Measurements from ENCODE around the gene ATP5PB. TPM values are rescaled to one million over a fixed set of nuclear protein-coding genes. Genes with fewer than 3 reads are reported as not detected.

ATP5PB gene
- total RNA-seq, 1 experiment from 2014 or later: 323 TPM

DNA sequence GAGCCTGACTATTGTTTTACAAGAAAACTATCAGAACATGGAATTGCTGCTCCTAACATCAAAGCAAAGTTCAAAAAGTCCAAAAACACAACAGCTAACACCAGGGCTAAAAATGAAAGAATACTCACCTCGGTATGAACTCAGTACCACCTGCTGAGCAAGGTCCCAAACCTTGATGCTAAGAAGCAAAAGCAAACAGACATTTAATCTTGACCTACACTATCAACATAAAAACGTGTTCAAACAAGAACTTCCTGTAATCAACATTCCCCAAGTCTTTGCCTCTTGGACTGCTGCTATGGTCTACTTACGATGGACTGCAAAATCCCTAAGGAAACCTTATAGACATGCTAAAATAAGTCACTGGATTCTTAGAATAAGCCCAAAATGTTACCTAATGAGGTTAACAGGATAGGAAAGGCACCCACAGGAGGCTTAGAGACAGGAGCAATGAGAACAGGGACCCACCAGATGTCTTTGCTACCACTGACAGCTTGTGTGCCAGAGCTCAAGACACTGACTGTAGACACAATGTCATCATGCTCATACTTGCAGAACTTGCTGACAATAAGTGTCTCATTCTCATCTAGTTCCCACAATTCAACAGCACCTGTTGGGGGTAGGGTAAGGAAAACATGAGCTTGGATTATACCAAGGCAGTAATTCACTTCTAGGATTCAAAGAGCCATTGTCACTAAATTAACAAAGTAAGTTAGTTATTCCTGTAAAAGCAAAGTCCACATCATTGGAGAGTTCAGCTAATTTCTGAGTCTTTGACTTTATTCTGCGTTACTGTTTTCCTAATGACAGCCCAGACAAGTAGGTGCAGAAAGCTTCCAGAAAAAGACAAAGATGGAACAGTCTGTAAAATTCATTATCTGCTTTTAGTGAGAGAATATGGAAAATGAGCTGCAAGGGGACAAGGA lies 2.0 kb upstream of the ATP5PB start:
- ChIA-PET POLR2A (no interaction called here), CTCF (no interaction called here), RAD21 (ENCODE audit: low non-redundant PET in 1 of 2, low total read pairs in 2 of 2, uncharacterized antibody in 2 of 2, unreplicated experiment in 2 of 2) (no interaction called here)
- Histone ChIP-seq H3K4me1 (ENCODE audit: control insufficient read depth in 1 of 2, insufficient read depth in 2 of 2, low read length in 2 of 2) (peaks cover 15 to 28% of the 10 kb centered on the region in 2 experiments), H3K4me3 (replicated peaks in 1 of 2; ENCODE audit: low read depth in 1 of 2, low read length in 2 of 2) (peak overlapping the region; percentile 87 to 89), H3K27ac (ENCODE audit: low read depth, low read length) (no peak overlapping the region), H3K9me3 (ENCODE audit: control insufficient read depth in 1 of 2, insufficient read depth in 1 of 2, low read depth in 1 of 2, low read length in 2 of 2) (no peaks in the 10 kb centered on the region), H3K9me2 (ENCODE audit: insufficient read depth) (no peaks in the 10 kb centered on the region), H3K4me2 (ENCODE audit: low read length) (peak overlapping the region; percentile 83), H4K20me1 (ENCODE audit: insufficient read depth) (no peaks in the 10 kb centered on the region), H3K79me2 (ENCODE audit: insufficient read depth, low read length) (peaks cover 90% of the 10 kb centered on the region), H2AFZ (ENCODE audit: low read depth, low read length, poor library complexity, severe bottlenecking) (no peak overlapping the region), H3K36me3 (ENCODE audit: control insufficient read depth in 1 of 2, insufficient read depth in 2 of 2, low read length in 2 of 2) (peaks cover 30 to 54% of the 10 kb centered on the region in 2 experiments; a peak in 3 of 4 replicates), H3K9ac (ENCODE audit: low read length) (peak overlapping the region; percentile 83; the same call in 1 of the 2 replicates), H3K27me3 (ENCODE audit: insufficient read depth, low read length) (no peaks in the 10 kb centered on the region)
- TF ChIP-seq CBX3 (IDR thresholded peaks at IDR 0.05; ENCODE audit: low read depth) (no peak), SIN3A (IDR thresholded peaks at IDR 0.05; ENCODE audit: low read depth) (no peak), POLR2A (IDR thresholded peaks at IDR 0.05; ENCODE audit: borderline replicate concordance, extremely low read depth, insufficient read depth, insufficient read length) (no peak), ZFX (IDR thresholded peaks at IDR 0.05) (no peak), ELF1 (IDR thresholded peaks at IDR 0.05; ENCODE audit: borderline replicate concordance, low read depth) (no peak), JUND (IDR thresholded peaks at IDR 0.05) (no peak), SP1 (IDR thresholded peaks at IDR 0.05; ENCODE audit: low read depth) (no peak), EZH2 (IDR thresholded peaks at IDR 0.05) (no peak), SRF (IDR thresholded peaks at IDR 0.05; ENCODE audit: low read depth) (no peak), POLR2AphosphoS5 (IDR thresholded peaks at IDR 0.05; ENCODE audit: low read depth, low read length) (no peak)
- TF ChIP-seq, protein P1, sequence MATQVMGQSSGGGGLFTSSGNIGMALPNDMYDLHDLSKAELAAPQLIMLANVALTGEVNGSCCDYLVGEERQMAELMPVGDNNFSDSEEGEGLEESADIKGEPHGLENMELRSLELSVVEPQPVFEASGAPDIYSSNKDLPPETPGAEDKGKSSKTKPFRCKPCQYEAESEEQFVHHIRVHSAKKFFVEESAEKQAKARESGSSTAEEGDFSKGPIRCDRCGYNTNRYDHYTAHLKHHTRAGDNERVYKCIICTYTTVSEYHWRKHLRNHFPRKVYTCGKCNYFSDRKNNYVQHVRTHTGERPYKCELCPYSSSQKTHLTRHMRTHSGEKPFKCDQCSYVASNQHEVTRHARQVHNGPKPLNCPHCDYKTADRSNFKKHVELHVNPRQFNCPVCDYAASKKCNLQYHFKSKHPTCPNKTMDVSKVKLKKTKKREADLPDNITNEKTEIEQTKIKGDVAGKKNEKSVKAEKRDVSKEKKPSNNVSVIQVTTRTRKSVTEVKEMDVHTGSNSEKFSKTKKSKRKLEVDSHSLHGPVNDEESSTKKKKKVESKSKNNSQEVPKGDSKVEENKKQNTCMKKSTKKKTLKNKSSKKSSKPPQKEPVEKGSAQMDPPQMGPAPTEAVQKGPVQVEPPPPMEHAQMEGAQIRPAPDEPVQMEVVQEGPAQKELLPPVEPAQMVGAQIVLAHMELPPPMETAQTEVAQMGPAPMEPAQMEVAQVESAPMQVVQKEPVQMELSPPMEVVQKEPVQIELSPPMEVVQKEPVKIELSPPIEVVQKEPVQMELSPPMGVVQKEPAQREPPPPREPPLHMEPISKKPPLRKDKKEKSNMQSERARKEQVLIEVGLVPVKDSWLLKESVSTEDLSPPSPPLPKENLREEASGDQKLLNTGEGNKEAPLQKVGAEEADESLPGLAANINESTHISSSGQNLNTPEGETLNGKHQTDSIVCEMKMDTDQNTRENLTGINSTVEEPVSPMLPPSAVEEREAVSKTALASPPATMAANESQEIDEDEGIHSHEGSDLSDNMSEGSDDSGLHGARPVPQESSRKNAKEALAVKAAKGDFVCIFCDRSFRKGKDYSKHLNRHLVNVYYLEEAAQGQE (IDR thresholded peaks at IDR 0.05; ENCODE audit: low read depth): no peak
- TF ChIP-seq, protein P2, sequence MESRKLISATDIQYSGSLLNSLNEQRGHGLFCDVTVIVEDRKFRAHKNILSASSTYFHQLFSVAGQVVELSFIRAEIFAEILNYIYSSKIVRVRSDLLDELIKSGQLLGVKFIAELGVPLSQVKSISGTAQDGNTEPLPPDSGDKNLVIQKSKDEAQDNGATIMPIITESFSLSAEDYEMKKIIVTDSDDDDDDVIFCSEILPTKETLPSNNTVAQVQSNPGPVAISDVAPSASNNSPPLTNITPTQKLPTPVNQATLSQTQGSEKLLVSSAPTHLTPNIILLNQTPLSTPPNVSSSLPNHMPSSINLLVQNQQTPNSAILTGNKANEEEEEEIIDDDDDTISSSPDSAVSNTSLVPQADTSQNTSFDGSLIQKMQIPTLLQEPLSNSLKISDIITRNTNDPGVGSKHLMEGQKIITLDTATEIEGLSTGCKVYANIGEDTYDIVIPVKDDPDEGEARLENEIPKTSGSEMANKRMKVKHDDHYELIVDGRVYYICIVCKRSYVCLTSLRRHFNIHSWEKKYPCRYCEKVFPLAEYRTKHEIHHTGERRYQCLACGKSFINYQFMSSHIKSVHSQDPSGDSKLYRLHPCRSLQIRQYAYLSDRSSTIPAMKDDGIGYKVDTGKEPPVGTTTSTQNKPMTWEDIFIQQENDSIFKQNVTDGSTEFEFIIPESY (IDR thresholded peaks at IDR 0.05; ENCODE audit: extremely low read depth, insufficient replicate concordance, low read length): no peak
- TF ChIP-seq, protein P3, sequence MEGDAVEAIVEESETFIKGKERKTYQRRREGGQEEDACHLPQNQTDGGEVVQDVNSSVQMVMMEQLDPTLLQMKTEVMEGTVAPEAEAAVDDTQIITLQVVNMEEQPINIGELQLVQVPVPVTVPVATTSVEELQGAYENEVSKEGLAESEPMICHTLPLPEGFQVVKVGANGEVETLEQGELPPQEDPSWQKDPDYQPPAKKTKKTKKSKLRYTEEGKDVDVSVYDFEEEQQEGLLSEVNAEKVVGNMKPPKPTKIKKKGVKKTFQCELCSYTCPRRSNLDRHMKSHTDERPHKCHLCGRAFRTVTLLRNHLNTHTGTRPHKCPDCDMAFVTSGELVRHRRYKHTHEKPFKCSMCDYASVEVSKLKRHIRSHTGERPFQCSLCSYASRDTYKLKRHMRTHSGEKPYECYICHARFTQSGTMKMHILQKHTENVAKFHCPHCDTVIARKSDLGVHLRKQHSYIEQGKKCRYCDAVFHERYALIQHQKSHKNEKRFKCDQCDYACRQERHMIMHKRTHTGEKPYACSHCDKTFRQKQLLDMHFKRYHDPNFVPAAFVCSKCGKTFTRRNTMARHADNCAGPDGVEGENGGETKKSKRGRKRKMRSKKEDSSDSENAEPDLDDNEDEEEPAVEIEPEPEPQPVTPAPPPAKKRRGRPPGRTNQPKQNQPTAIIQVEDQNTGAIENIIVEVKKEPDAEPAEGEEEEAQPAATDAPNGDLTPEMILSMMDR (IDR thresholded peaks at IDR 0.05 in 2 of 3, conservative IDR thresholded peaks at IDR 0.05 in 1 of 3; ENCODE audit: borderline replicate concordance in 1 of 3, insufficient read depth in 1 of 3, low read depth in 2 of 3, low read length in 2 of 3): no peak
- TF ChIP-seq, protein P4, sequence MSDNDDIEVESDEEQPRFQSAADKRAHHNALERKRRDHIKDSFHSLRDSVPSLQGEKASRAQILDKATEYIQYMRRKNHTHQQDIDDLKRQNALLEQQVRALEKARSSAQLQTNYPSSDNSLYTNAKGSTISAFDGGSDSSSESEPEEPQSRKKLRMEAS (IDR thresholded peaks at IDR 0.05): no peak
- no TSS peak for BruUV-seq (replicated peaks)
- ATAC-seq: no peak
- no peak for DNase-seq (ENCODE audit: low read depth, low spot score)
- intact Hi-C loops (cut with micrococcal nuclease): no loop called here

Data from HCT116 (cell line).